H9 (cell line): ENCODE data around the gene SLC22A3. TPM values are rescaled to one million over a fixed set of nuclear protein-coding genes. Genes with fewer than 3 reads are reported as not detected.

Experiments
- DNase-seq: peaks from one replicate; pipeline ENCODE4 v3.0.0-alpha.2; 2017
- H2AFZ ChIP-seq: one replicate; pipeline ENCODE4 v1.6.1; 2013; ENCODE audit warnings: mild to moderate bottlenecking, low read length, control low read depth, moderate library complexity
- H2AK5ac ChIP-seq: 2 replicates; pipeline ENCODE4 v1.6.1; 2013; ENCODE audit warnings: low read length, control low read depth, mixed read lengths; ENCODE audit not compliant: insufficient read length
- H2BK120ac ChIP-seq: one replicate; pipeline ENCODE4 v1.6.1; 2013; ENCODE audit warnings: low read depth, mild to moderate bottlenecking, low read length, control low read depth, inconsistent platforms; ENCODE audit not compliant: poor library complexity, severe bottlenecking
- H2BK12ac ChIP-seq: 2 replicates; pipeline ENCODE4 v1.6.1; 2013; ENCODE audit warnings: low read length, control low read depth, mixed read lengths, low read depth; ENCODE audit not compliant: insufficient read length
- H2BK15ac ChIP-seq: 2 replicates; pipeline ENCODE4 v1.6.1; 2013; ENCODE audit warnings: low read depth, low read length, control low read depth
- H2BK20ac ChIP-seq: one replicate; pipeline ENCODE4 v1.6.1; 2013; ENCODE audit warnings: low read depth, mild to moderate bottlenecking, low read length, control low read depth, inconsistent platforms; ENCODE audit not compliant: poor library complexity, severe bottlenecking
- H2BK5ac ChIP-seq: 2 replicates; pipeline ENCODE4 v1.6.1; 2013; ENCODE audit warnings: low read length, control low read depth, mixed read lengths; ENCODE audit not compliant: insufficient read length
- H3K14ac ChIP-seq: 2 replicates; pipeline ENCODE4 v1.6.1; 2013; ENCODE audit warnings: low read length, control low read depth; ENCODE audit not compliant: insufficient read depth
- H3K18ac ChIP-seq: 2 replicates; pipeline ENCODE4 v1.6.1; 2013; ENCODE audit warnings: low read depth, mild to moderate bottlenecking, mixed read lengths, low read length, control low read depth; ENCODE audit not compliant: insufficient read length
- H3K23ac ChIP-seq: 2 replicates; pipeline ENCODE4 v1.6.1; 2013; ENCODE audit warnings: low read length, control low read depth, mixed read lengths, low read depth; ENCODE audit not compliant: insufficient read length
- H3K23me2 ChIP-seq: 2 replicates; pipeline ENCODE4 v1.6.1; 2013; ENCODE audit warnings: low read depth, mild to moderate bottlenecking, mixed read lengths, low read length, control low read depth; ENCODE audit not compliant: insufficient read length, poor library complexity, severe bottlenecking
- H3K27ac ChIP-seq: 2 replicates; pipeline ENCODE4 v1.5.1; 2013; ENCODE audit warnings: low read length, control low read depth, mixed read lengths, low read depth; ENCODE audit not compliant: insufficient read length
- H3K27me3 ChIP-seq: 2 replicates; pipeline ENCODE4 v1.6.1; 2013; ENCODE audit warnings: low read length, control low read depth, inconsistent platforms; ENCODE audit not compliant: insufficient read depth
- H3K4ac ChIP-seq: 2 replicates; pipeline ENCODE4 v1.6.1; 2013; ENCODE audit warnings: low read depth, mild to moderate bottlenecking, control low read depth, inconsistent platforms, low read length, moderate library complexity
- H3K4me1 ChIP-seq: 2 replicates; pipeline ENCODE4 v1.6.1; 2013; ENCODE audit warnings: low read length, control low read depth, inconsistent platforms; ENCODE audit not compliant: insufficient read depth
- H3K4me2 ChIP-seq: 2 replicates; pipeline ENCODE4 v1.6.1; 2013; ENCODE audit warnings: low read length, control low read depth, mixed read lengths; ENCODE audit not compliant: insufficient read length, insufficient read depth
- H3K56ac ChIP-seq: 2 replicates; pipeline ENCODE4 v1.6.1; 2013; ENCODE audit warnings: low read depth, mild to moderate bottlenecking, mixed read lengths, low read length, control low read depth; ENCODE audit not compliant: insufficient read length
- H3K79me1 ChIP-seq: 2 replicates; pipeline ENCODE4 v1.6.1; 2013; ENCODE audit warnings: low read depth, mild to moderate bottlenecking, moderate library complexity, low read length, control low read depth, inconsistent platforms; ENCODE audit not compliant: insufficient read depth, poor library complexity, severe bottlenecking
- H3K79me2 ChIP-seq: 2 replicates; pipeline ENCODE4 v1.6.1; 2013; ENCODE audit warnings: low read length, control low read depth, inconsistent platforms; ENCODE audit not compliant: insufficient read depth
- H3K9ac ChIP-seq: 2 replicates; pipeline ENCODE4 v1.6.1; 2013; ENCODE audit warnings: low read length, control low read depth, mixed read lengths; ENCODE audit not compliant: insufficient read length; ENCODE audit errors: extremely low read depth
- H3K9me3 ChIP-seq: one replicate; pipeline ENCODE4 v1.6.1; 2013; ENCODE audit warnings: low read depth, low read length, inconsistent platforms; ENCODE audit not compliant: control insufficient read depth
- H3T11ph ChIP-seq: one replicate; pipeline ENCODE4 v1.6.1; 2013; ENCODE audit warnings: mild to moderate bottlenecking, low read length, control low read depth, inconsistent platforms
- H4K20me1 ChIP-seq: one replicate; pipeline ENCODE4 v1.6.1; 2013; ENCODE audit not compliant: control insufficient read depth, insufficient read length, insufficient read depth
- H4K5ac ChIP-seq: 2 replicates; pipeline ENCODE4 v1.6.1; 2013; ENCODE audit warnings: low read depth, mild to moderate bottlenecking, mixed read lengths, low read length, control low read depth; ENCODE audit not compliant: insufficient read length
- H4K8ac ChIP-seq: replicated peaks from 2 replicates; pipeline ENCODE4 v1.6.1; 2013; ENCODE audit warnings: low read length, control low read depth, mixed read lengths, low read depth; ENCODE audit not compliant: insufficient read length
- H4K91ac ChIP-seq: 2 replicates; pipeline ENCODE4 v1.6.1; 2013; ENCODE audit warnings: low read depth, mild to moderate bottlenecking, moderate library complexity, mixed read lengths, low read length, control low read depth; ENCODE audit not compliant: insufficient read length
- H3K27ac Mint-ChIP-seq, 3 experiments: 2 replicates in 2 of 3; 3 replicates in 1 of 3; pipeline ENCODE4 v1.8.0; 2020 to 2021; ENCODE audit warnings: mixed read lengths in 3 of 3, mild to moderate bottlenecking in 1 of 3, moderate library complexity in 1 of 3
- H3K27me3 Mint-ChIP-seq: 2 replicates; pipeline ENCODE4 v1.8.0; 2021; ENCODE audit warnings: low read depth, mild to moderate bottlenecking, moderate library complexity, mixed read lengths
- H3K36me3 Mint-ChIP-seq, 3 experiments: 2 replicates in 2 of 3; 3 replicates in 1 of 3; pipeline ENCODE4 v1.8.0; 2020 to 2021; ENCODE audit warnings: low read depth in 3 of 3, mixed read lengths in 3 of 3; ENCODE audit not compliant: insufficient read depth in 1 of 3
- H3K4me1 Mint-ChIP-seq, 2 experiments: 2 replicates each; pipeline ENCODE4 v1.8.0; 2020; ENCODE audit warnings: mixed read lengths in 2 of 2
- H3K4me3 Mint-ChIP-seq, 2 experiments: 2 replicates in 1 of 2; 3 replicates in 1 of 2; pipeline ENCODE4 v1.8.0; 2020 to 2021; ENCODE audit warnings: mild to moderate bottlenecking in 2 of 2, mixed read lengths in 2 of 2, moderate library complexity in 1 of 2
- H3K9me3 Mint-ChIP-seq, 2 experiments: 2 replicates in 1 of 2; 3 replicates in 1 of 2; pipeline ENCODE4 v1.8.0; 2020; ENCODE audit warnings: mild to moderate bottlenecking in 2 of 2, mixed read lengths in 2 of 2, moderate library complexity in 1 of 2
- CTCF ChIP-seq: fragments of 200-600 bp; sonication (generic); conservative IDR thresholded peaks from 3 replicates; pipeline ENCODE4 v1.8.0; 2021; ENCODE audit warnings: antibody characterized with exemption, mild to moderate bottlenecking
- WGBS: extraction: QIAGEN DNeasy Blood & Tissue Kit; methylation state at CpG from one replicate; pipeline ENCODE4 v1.1.7; 2013; ENCODE audit warnings: missing lambda C conversion rate, low lambda C conversion rate, mixed read lengths; ENCODE audit not compliant: insufficient read length; ENCODE audit errors: extremely low coverage; 5-methylcytosine and 5-hydroxymethylcytosine counted together
- total RNA-seq: library from RNA; stranded (reverse); gene quantifications from 2 replicates; pipeline ENCODE4 v1.2.1, GENCODE V29; 2021

Gene SLC22A3
- total RNA-seq, 1 experiment from 2014 or later: 2.7 TPM

- no peak overlapping the region for H3K23ac ChIP-seq
- H3T11ph ChIP-seq: no peak overlapping the region
- Mint-ChIP-seq H3K4me3 (no peak overlapping the region), H3K36me3 (no peaks in the 10 kb centered on the region; a peak in 2 of 7 replicates), H3K27ac (peak overlapping the region in 2 of 3 experiments; percentile 62 to 66; a peak in 4 of 7 replicates), H3K4me1 (peaks cover 3 to 4% of the 10 kb centered on the region in 2 experiments; a peak in 3 of 4 replicates), H3K9me3 (no peaks in the 10 kb centered on the region; a peak in 1 of 5 replicates), H3K27me3 (no peaks in the 10 kb centered on the region)
- no peaks in the 10 kb centered on the region for H3K27me3 ChIP-seq
- H3K14ac ChIP-seq: no peak overlapping the region
- H3K79me1 ChIP-seq: no peaks in the 10 kb centered on the region
- no peak overlapping the region for H4K8ac ChIP-seq
- DNase-seq: no peak
- H2AFZ ChIP-seq: no peak overlapping the region
- no peak overlapping the region for H3K4ac ChIP-seq
- H3K23me2 ChIP-seq: no peaks in the 10 kb centered on the region
- H3K4me1 ChIP-seq: no peaks in the 10 kb centered on the region
- no peak overlapping the region for H2BK12ac ChIP-seq
- H3K9ac ChIP-seq: no peak overlapping the region
- H4K5ac ChIP-seq: no peak overlapping the region
- no CpG with 5 or more reads among the region's 28 CpGs for WGBS
- H3K27ac ChIP-seq: no peak overlapping the region
- no peak overlapping the region for H2BK15ac ChIP-seq
- no peak overlapping the region for H3K4me2 ChIP-seq
- no peak overlapping the region for H2BK120ac ChIP-seq
- no peak for TF ChIP-seq CTCF
- no peak overlapping the region for H2BK5ac ChIP-seq
- no peaks in the 10 kb centered on the region for H3K79me2 ChIP-seq
- H2AK5ac ChIP-seq: no peak overlapping the region
- H3K56ac ChIP-seq: no peak overlapping the region
- no peaks in the 10 kb centered on the region for H3K9me3 ChIP-seq
- H3K18ac ChIP-seq: no peak overlapping the region
- H4K20me1 ChIP-seq: no peaks in the 10 kb centered on the region
- no peak overlapping the region for H4K91ac ChIP-seq
- no peak overlapping the region for H2BK20ac ChIP-seq
These were observed 14.4 kb downstream of the SLC22A3 start for GRCh38 chr6:160362556-160362955.
